ENCODE data around the gene ZBTB11. TPM values are rescaled to one million over a fixed set of nuclear protein-coding genes. Genes with fewer than 3 reads are reported as not detected.

Gene ZBTB11
- total and polyA plus RNA-seq, 8 donors = 2.8 to 31.2 (median 9.2) TPM

DNA sequence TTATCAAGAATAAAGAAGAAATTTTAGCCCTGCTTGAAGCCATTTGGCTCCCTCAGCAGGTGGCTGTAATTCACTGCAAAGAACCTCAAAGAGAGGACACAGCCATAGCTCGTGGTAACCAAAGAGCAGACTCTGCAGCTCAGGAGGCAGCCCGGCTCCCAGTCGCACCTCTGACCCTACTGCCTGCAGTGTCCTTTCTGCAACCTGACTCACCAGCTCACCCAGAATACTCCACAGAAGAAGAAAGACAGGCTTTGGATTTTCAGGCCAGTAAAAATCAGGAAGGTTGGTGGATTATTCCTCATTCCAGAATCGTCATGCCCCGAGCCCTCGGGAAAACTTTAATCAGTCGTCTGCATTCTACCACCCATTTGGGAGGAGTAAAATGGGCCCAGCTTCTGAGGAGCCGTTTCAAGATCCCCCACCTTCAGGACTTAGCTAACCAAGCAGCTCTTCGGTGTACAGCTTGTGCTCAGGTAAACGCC lies 38.6 kb downstream of the ZBTB11 start:
- 66 to 79% (median 74%) methylated on average over 9 to 10 of the region's 10 CpGs for WGBS, 5 donors
- H3K27ac ChIP-seq = no peak overlapping the region
- H3K4me1 ChIP-seq = peaks cover 0 to 6% (median 0%) of the 10 kb centered on the region in 4 donors
- TF ChIP-seq EP300 (IDR thresholded peaks at IDR 0.05) (no peak), POLR2AphosphoS5 (IDR thresholded peaks at IDR 0.05) (no peak), POLR2A (IDR thresholded peaks at IDR 0.05) (no peak)
- TF ChIP-seq, protein P1, sequence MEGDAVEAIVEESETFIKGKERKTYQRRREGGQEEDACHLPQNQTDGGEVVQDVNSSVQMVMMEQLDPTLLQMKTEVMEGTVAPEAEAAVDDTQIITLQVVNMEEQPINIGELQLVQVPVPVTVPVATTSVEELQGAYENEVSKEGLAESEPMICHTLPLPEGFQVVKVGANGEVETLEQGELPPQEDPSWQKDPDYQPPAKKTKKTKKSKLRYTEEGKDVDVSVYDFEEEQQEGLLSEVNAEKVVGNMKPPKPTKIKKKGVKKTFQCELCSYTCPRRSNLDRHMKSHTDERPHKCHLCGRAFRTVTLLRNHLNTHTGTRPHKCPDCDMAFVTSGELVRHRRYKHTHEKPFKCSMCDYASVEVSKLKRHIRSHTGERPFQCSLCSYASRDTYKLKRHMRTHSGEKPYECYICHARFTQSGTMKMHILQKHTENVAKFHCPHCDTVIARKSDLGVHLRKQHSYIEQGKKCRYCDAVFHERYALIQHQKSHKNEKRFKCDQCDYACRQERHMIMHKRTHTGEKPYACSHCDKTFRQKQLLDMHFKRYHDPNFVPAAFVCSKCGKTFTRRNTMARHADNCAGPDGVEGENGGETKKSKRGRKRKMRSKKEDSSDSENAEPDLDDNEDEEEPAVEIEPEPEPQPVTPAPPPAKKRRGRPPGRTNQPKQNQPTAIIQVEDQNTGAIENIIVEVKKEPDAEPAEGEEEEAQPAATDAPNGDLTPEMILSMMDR (IDR thresholded peaks at IDR 0.05) = no peak
- no peaks in the 10 kb centered on the region for H3K27me3 ChIP-seq
- DNase-seq = peak in 1 of 2 donors; percentile 26
- H3K36me3 ChIP-seq = no peaks in the 10 kb centered on the region
- intact Hi-C loops (cut with DNase I; ENCODE audit: low total_unique reads) = no loop called here
- H3K9me3 ChIP-seq = no peaks in the 10 kb centered on the region
- H3K4me3 ChIP-seq = no peak overlapping the region

DNA sequence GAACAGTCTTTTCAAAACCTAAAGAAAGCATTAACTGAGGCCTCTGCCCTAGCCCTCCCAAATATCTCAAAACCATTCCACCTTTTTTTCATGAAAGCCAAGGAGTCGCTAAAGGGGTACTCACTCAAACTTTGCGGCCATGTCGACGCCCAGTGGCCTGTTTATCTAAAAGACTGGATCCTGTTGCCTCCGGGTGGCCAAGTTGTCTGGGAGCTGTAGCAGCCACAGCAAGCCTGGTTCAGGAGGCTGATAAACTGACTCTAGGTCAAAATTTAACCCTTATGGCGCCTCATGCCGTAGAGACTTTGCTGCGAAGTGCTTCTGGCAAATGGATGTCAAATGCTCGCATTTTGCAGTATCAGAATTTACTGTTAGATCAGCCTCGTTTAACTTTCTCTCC lies 39.5 kb downstream of the ZBTB11 start:
- no peak overlapping the region for H3K27ac ChIP-seq
- no peak for DNase-seq
- H3K9me3 ChIP-seq = no peaks in the 10 kb centered on the region
- no peak overlapping the region for H3K4me3 ChIP-seq
- TF ChIP-seq, protein P1 (IDR thresholded peaks at IDR 0.05) = no peak
- TF ChIP-seq POLR2A (IDR thresholded peaks at IDR 0.05) (no peak), EP300 (IDR thresholded peaks at IDR 0.05) (no peak), POLR2AphosphoS5 (IDR thresholded peaks at IDR 0.05) (no peak)
- H3K36me3 ChIP-seq = no peaks in the 10 kb centered on the region
- intact Hi-C loops (cut with DNase I; ENCODE audit: low total_unique reads) = no loop called here
- H3K27me3 ChIP-seq = no peaks in the 10 kb centered on the region
- H3K4me1 ChIP-seq = peaks cover 0 to 6% (median 0%) of the 10 kb centered on the region in 4 donors
- WGBS, 5 donors = 72 to 84% (median 79%) methylated on average over 10 of the region's 10 CpGs

DNA sequence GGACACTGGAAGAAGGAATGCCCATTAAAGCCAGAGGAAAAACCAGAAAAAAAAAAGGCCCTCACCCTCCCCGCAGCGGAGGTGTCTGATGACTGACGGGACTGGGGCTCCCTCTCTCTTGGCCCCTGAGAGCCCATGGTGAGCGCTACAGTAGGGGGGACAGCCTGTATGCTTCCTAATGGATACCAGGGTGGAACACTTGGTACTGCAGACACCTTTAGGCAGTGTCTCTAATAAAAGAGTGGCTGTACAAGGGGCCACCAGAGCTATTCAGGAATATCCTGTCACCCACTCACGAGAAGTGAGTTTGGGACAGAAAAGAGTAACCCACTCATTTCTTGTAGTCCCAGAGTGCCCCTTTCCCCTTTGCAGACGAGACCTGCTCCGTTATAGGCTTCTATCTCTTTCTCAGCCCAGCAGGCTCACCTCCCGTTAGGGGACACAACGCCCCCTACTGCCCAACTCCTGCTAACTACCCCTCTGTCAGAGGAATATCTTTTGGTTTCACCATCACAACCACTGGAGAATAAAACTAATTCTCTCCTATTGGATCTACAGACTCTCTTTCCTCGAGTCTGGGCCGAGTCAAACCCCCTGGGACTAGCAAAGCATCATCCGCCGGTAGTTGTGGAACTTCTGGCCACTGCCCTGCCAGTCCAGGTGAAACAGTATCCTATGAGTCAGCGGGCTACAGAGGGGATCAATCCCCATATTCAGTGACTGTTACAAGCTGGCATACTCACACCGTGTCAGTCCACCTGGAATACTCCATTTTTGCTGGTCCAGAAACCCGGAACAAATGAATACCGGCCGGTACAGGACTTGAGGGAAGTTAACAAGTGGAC lies 40.8 kb downstream of the ZBTB11 start:
- 52 to 60% (median 58%) methylated on average over 18 of the region's 18 CpGs for WGBS, 5 donors
- DNase-seq = peak; percentile 58 to 67
- intact Hi-C loops (cut with DNase I; ENCODE audit: low total_unique reads) = no loop called here

DNA sequence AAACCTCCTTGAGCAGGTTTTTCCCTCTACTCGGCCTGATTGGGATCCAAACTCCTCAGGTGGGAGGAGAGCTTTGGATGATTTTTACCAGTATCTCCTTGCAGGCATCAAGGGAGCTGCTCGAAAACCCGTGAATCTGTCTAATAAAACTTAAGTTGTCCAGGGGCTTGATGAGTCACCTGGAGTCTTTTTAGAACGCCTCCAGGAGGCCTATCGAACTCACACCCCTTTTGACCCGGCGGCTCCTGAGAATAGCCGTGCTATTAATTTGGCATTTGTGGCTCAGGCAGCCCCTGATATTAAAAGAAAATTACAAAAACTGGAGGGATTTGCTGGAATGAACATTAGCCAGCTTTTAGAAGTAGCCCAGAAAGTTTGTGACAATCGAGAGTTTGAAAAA lies 41.6 kb downstream of the ZBTB11 start:
- DNase-seq = no peak
- Histone ChIP-seq H3K27me3 (no peaks in the 10 kb centered on the region), H3K9me3 (no peaks in the 10 kb centered on the region), H3K36me3 (no peaks in the 10 kb centered on the region), H3K4me3 (no peak overlapping the region), H3K4me1 (peaks cover 0 to 6% (median 0%) of the 10 kb centered on the region in 4 donors), H3K27ac (no peak overlapping the region)
- TF ChIP-seq POLR2AphosphoS5 (IDR thresholded peaks at IDR 0.05) (no peak), EP300 (IDR thresholded peaks at IDR 0.05) (no peak), POLR2A (IDR thresholded peaks at IDR 0.05) (no peak)
- TF ChIP-seq, protein P1 (IDR thresholded peaks at IDR 0.05) = no peak
- intact Hi-C loops (cut with DNase I; ENCODE audit: low total_unique reads) = no loop called here
- 84 to 88% (median 85%) methylated on average over 9 of the region's 9 CpGs for WGBS, 5 donors

More for the DNA sequence above, 40.8 kb downstream of the ZBTB11 start:
- Histone ChIP-seq H3K27ac (no peak overlapping the region), H3K4me1 (peaks cover 0 to 6% (median 0%) of the 10 kb centered on the region in 4 donors), H3K36me3 (no peaks in the 10 kb centered on the region), H3K27me3 (no peaks in the 10 kb centered on the region), H3K4me3 (no peak overlapping the region), H3K9me3 (no peaks in the 10 kb centered on the region)
- no peak for TF ChIP-seq EP300 (IDR thresholded peaks at IDR 0.05)
- no peak for TF ChIP-seq POLR2AphosphoS5 (IDR thresholded peaks at IDR 0.05)
- TF ChIP-seq POLR2A (IDR thresholded peaks at IDR 0.05) = no peak
- TF ChIP-seq, protein P1 (IDR thresholded peaks at IDR 0.05) = peak in 4 of 7 experiments; percentile 11 to 37 (median 34)

Data from stomach (tissue), 9 donors.